ENCODE results near the gene MPO.

The MPO gene

GRCh38 chr17:58320570-58321323, 40.0 kb upstream of the MPO start:
- DNase-seq (ENCODE audit: low read depth, low spot score): no peak
- H3K4me3 ChIP-seq (ENCODE audit: low read length): no peak overlapping the region

GRCh38 chr17:58320163-58320558, 39.4 kb upstream of the MPO start:
- H3K4me3 ChIP-seq (ENCODE audit: low read length): no peak overlapping the region
- no peak for DNase-seq (ENCODE audit: low read depth, low spot score)

- no peak for DNase-seq (ENCODE audit: low read depth, low spot score)
Observed at GRCh38 chr17:58319173-58320162, 38.7 kb upstream of the MPO start.

GRCh38 chr17:58318627-58319172, 38.0 kb upstream of the MPO start:
- DNase-seq (ENCODE audit: low read depth, low spot score): no peak
- no peak overlapping the region for H3K4me3 ChIP-seq (ENCODE audit: low read length)

More at GRCh38 chr17:58319173-58320162, 38.7 kb upstream of the MPO start:
- no peak overlapping the region for H3K4me3 ChIP-seq (ENCODE audit: low read length)

- no peak for DNase-seq (ENCODE audit: low read depth, low spot score)
- H3K4me3 ChIP-seq (ENCODE audit: low read length): no peak overlapping the region
Observed at GRCh38 chr17:58318065-58318481, 37.3 kb upstream of the MPO start.

GRCh38 chr17:58317421-58318064, 36.8 kb upstream of the MPO start:
- H3K4me3 ChIP-seq (ENCODE audit: low read length): no peak overlapping the region
- DNase-seq (ENCODE audit: low read depth, low spot score): peak; percentile 54

GRCh38 chr17:58316260-58316960, 35.7 kb upstream of the MPO start:
- H3K4me3 ChIP-seq (ENCODE audit: low read length): no peak overlapping the region
- DNase-seq (ENCODE audit: low read depth, low spot score): no peak

GRCh38 chr17:58315750-58316149, 35.0 kb upstream of the MPO start:
- DNase-seq (ENCODE audit: low read depth, low spot score): no peak
- no peak overlapping the region for H3K4me3 ChIP-seq (ENCODE audit: low read length)

- no peak for DNase-seq (ENCODE audit: low read depth, low spot score)
- H3K4me3 ChIP-seq (ENCODE audit: low read length): no peak overlapping the region
Observed at GRCh38 chr17:58315281-58315711, 34.6 kb upstream of the MPO start.

- no peak for DNase-seq (ENCODE audit: low read depth, low spot score)
- H3K4me3 ChIP-seq (ENCODE audit: low read length): no peak overlapping the region
Observed at GRCh38 chr17:58314706-58315015, 33.9 kb upstream of the MPO start.

GRCh38 chr17:58313815-58314705, 33.3 kb upstream of the MPO start:
- DNase-seq (ENCODE audit: low read depth, low spot score): no peak
- no peak overlapping the region for H3K4me3 ChIP-seq (ENCODE audit: low read length)

GRCh38 chr17:58312829-58313228, 32.1 kb upstream of the MPO start:
- no peak overlapping the region for H3K4me3 ChIP-seq (ENCODE audit: low read length)
- no peak for DNase-seq (ENCODE audit: low read depth, low spot score)

GRCh38 chr17:58312021-58312630, 31.4 kb upstream of the MPO start:
- no peak overlapping the region for H3K4me3 ChIP-seq (ENCODE audit: low read length)
- DNase-seq (ENCODE audit: low read depth, low spot score): no peak

- H3K4me3 ChIP-seq (ENCODE audit: low read length): no peak overlapping the region
- no peak for DNase-seq (ENCODE audit: low read depth, low spot score)
Observed at GRCh38 chr17:58311429-58311894, 30.7 kb upstream of the MPO start.

- no peak for DNase-seq (ENCODE audit: low read depth, low spot score)
Observed at GRCh38 chr17:58310511-58311428, 30.0 kb upstream of the MPO start.

GRCh38 chr17:58309918-58310259, 29.2 kb upstream of the MPO start:
- no peak overlapping the region for H3K4me3 ChIP-seq (ENCODE audit: low read length)
- DNase-seq (ENCODE audit: low read depth, low spot score): no peak

More at GRCh38 chr17:58310511-58311428, 30.0 kb upstream of the MPO start:
- no peak overlapping the region for H3K4me3 ChIP-seq (ENCODE audit: low read length)
